Fibroblast of lung (primary cell): ENCODE results near the gene OXTR. TPM values are rescaled to one million over a fixed set of nuclear protein-coding genes. Genes with fewer than 3 reads are reported as not detected.

Source experiments
- DNase-seq, 2 donors: peaks; one replicate each; pipeline versions ENCODE4 v3.0.0 to v3.0.0-alpha.2; 2010; ENCODE audit warnings: low read depth in 2 of 2
- H2AFZ ChIP-seq: 2 replicates; pipeline ENCODE4 v1.5.1; 2012; ENCODE audit warnings: low read length, control low read depth, inconsistent platforms
- H3K27ac ChIP-seq: 2 replicates; pipeline ENCODE4 v1.5.1; 2011; ENCODE audit warnings: low read length, control low read depth; ENCODE audit not compliant: insufficient read depth
- H3K27me3 ChIP-seq: 2 replicates; pipeline ENCODE4 v1.5.1; 2011; ENCODE audit warnings: mild to moderate bottlenecking, low read length; ENCODE audit not compliant: control insufficient read depth, insufficient read depth
- H3K36me3 ChIP-seq: 2 replicates; pipeline ENCODE4 v1.5.1; 2011; ENCODE audit warnings: low read length; ENCODE audit not compliant: control insufficient read depth, insufficient read depth
- H3K4me1 ChIP-seq: 2 replicates; pipeline ENCODE4 v1.5.1; 2011; ENCODE audit warnings: low read length; ENCODE audit not compliant: control insufficient read depth, insufficient read depth; ENCODE audit errors: extremely low read depth
- H3K4me2 ChIP-seq: 2 replicates; pipeline ENCODE4 v1.5.1; 2011; ENCODE audit warnings: low read length, control low read depth; ENCODE audit not compliant: insufficient read depth; ENCODE audit errors: extremely low read depth
- H3K4me3 ChIP-seq, 4 experiments: fragments of 200-600 bp in 1 of 4; sonication (generic) in 1 of 4; replicated peaks in 1 of 4; 2 replicates each; pipeline ENCODE4 v1.5.1; 2011 to 2016; ENCODE audit warnings: low read length in 4 of 4, low read depth in 3 of 4, mild to moderate bottlenecking in 3 of 4, control low read depth in 2 of 4, inconsistent platforms in 1 of 4, mixed read lengths in 1 of 4; ENCODE audit not compliant: insufficient read depth in 1 of 4; ENCODE audit errors: control extremely low read depth in 1 of 4
- H3K79me2 ChIP-seq: 2 replicates; pipeline ENCODE4 v1.5.1; 2012; ENCODE audit warnings: mild to moderate bottlenecking, low read length, inconsistent platforms; ENCODE audit not compliant: control insufficient read depth, insufficient read depth
- H3K9ac ChIP-seq: 2 replicates; pipeline ENCODE4 v1.5.1; 2011; ENCODE audit warnings: mild to moderate bottlenecking, low read length, control low read depth; ENCODE audit not compliant: insufficient read depth
- H3K9me3 ChIP-seq: 2 replicates; pipeline ENCODE4 v1.5.1; 2012; ENCODE audit warnings: low read depth, low read length; ENCODE audit not compliant: control insufficient read depth, insufficient read depth
- H4K20me1 ChIP-seq: 2 replicates; pipeline ENCODE4 v1.5.1; 2011; ENCODE audit warnings: low read length; ENCODE audit not compliant: control insufficient read depth, insufficient read depth; ENCODE audit errors: extremely low read depth
- EZH2 ChIP-seq: IDR thresholded peaks from 2 replicates; pipeline ENCODE4 v1.5.1; 2012; ENCODE audit warnings: low read length, control low read depth, mild to moderate bottlenecking; ENCODE audit errors: missing control alignments
- polyA plus RNA-seq, 2 donors: library from polyadenylated mRNA; depleted of rRNA in 1 of 2; stranded (reverse) in 1 of 2; unstranded in 1 of 2; fragments of >200 nt; gene quantifications; 2 replicates each; pipeline ENCODE4 v1.2.1, GENCODE V29; 2011 to 2012; ENCODE audit warnings: missing spikeins in 1 of 2
- total RNA-seq: library from RNA; depleted of rRNA; stranded (reverse); fragments of >200 nt; gene quantifications from 2 replicates; pipeline ENCODE4 v1.2.1, GENCODE V29; 2014
- TF ChIP-seq, protein P1 (sequence below), 2 donors: IDR thresholded peaks in 1 of 2; conservative IDR thresholded peaks in 1 of 2; 1 replicate in 1 of 2; 2 replicates in 1 of 2; pipeline ENCODE4 v1.5.1; 2011 to 2012; ENCODE audit warnings: low read length in 2 of 2, control low read depth in 1 of 2, inconsistent platforms in 1 of 2, low read depth in 1 of 2, mild to moderate bottlenecking in 1 of 2

Gene OXTR
- total and polyA plus RNA-seq, 2 donors (not counting 1 experiment from before 2014, with no cell fraction given): 3.6 to 47.2 TPM

DNA sequence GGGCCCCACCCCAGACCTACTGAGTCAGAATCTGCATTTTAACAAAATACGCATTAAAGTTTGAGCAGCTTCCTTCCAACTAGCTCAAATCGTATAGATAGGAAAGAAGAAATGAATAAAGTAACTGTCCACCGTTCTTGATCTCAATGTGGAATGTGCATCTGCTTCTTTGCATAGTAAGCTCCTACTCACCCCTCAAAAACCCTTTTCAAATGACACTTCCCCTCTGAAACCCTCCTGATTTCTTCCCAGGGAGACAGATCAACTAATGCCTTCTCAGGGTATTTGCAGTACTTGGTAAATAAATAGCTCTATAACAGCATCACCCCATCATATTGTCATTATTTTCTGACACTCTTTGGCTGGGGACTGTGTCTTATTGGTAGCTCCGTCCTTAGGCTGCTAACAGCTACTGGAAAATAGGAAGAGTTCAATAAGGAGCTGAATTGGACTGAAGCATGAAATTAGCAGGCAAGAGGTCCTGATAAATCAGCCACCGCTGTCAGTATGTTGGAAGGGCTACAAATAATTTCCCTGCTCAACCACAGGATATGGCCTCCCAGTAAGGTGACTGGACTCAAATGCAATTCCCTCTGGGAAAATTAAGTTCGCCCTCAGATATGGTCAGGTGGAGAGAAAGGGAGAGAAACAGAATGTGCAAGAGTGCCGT is 10.2 kb downstream of the OXTR start:
- Histone ChIP-seq H3K9ac (no peak overlapping the region), H4K20me1 (no peaks in the 10 kb centered on the region), H3K36me3 (no peaks in the 10 kb centered on the region), H3K4me2 (no peak overlapping the region), H3K4me3 (no peak overlapping the region), H3K27me3 (no peaks in the 10 kb centered on the region), H3K79me2 (no peaks in the 10 kb centered on the region), H2AFZ (no peak overlapping the region), H3K4me1 (no peaks in the 10 kb centered on the region), H3K27ac (no peak overlapping the region), H3K9me3 (no peaks in the 10 kb centered on the region)
- peak in 1 of 2 donors; percentile 89 for DNase-seq
- TF ChIP-seq EZH2: no peak
- TF ChIP-seq, protein P1, sequence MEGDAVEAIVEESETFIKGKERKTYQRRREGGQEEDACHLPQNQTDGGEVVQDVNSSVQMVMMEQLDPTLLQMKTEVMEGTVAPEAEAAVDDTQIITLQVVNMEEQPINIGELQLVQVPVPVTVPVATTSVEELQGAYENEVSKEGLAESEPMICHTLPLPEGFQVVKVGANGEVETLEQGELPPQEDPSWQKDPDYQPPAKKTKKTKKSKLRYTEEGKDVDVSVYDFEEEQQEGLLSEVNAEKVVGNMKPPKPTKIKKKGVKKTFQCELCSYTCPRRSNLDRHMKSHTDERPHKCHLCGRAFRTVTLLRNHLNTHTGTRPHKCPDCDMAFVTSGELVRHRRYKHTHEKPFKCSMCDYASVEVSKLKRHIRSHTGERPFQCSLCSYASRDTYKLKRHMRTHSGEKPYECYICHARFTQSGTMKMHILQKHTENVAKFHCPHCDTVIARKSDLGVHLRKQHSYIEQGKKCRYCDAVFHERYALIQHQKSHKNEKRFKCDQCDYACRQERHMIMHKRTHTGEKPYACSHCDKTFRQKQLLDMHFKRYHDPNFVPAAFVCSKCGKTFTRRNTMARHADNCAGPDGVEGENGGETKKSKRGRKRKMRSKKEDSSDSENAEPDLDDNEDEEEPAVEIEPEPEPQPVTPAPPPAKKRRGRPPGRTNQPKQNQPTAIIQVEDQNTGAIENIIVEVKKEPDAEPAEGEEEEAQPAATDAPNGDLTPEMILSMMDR (conservative IDR thresholded peaks at IDR 0.05 in 1 of 2, IDR thresholded peaks at IDR 0.05 in 1 of 2; ENCODE audit: low read depth in 1 of 2, low read length in 2 of 2): no peak

DNA sequence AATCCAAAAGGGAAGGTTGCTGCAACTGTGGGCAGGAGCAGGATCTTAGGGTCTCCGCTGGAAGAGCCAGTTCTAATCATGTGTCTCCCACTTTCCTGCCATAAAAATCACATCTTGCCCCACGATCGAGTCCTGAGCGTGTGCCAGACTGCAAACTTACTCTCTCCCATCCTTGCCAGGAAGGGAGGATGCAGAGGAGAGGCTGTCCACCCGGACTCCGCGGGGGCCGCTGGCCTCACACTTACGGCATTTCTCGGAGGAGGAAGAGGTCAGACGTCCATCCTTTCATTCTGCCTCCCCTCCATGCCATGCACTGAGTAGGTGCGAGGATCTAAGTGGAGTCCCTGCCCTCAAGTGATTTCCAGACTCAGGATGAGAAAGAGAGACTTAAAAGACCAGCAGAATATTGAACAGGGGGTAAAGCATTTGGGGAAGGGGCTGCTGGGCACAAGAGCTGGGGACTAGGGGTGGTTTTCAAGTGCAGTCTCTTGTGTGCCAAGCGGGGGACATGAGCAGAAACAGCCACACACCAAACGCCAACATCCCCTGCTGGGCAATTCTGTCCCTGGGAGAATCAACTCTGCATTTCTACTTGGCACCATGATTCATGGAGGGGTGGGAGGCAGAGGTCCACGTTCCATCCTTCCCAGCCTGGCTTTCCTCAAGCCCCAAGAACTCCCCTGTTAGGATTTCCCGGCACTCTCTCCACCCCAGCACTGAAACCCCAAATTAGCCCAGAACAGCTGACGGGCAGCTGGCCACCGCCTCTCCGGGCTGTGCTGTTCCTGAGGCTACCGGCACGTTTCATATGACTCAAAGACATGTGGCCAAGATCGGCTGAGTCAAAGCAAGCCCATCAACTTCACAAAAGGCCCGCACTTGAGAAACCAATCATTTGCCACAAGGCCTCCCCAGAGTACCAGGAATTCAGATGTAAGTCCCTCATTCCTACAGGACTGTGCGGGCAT is 11.6 kb downstream of the OXTR start:
- H3K9me3 ChIP-seq: no peaks in the 10 kb centered on the region
- peak; percentile 50 to 96 for DNase-seq
- H3K4me2 ChIP-seq: no peak overlapping the region
- H3K27ac ChIP-seq: no peak overlapping the region
- H2AFZ ChIP-seq: no peak overlapping the region
- H3K36me3 ChIP-seq: no peaks in the 10 kb centered on the region
- no peaks in the 10 kb centered on the region for H4K20me1 ChIP-seq
- H3K9ac ChIP-seq: no peak overlapping the region
- no peak overlapping the region for H3K4me3 ChIP-seq
- no peaks in the 10 kb centered on the region for H3K27me3 ChIP-seq
- H3K79me2 ChIP-seq: no peaks in the 10 kb centered on the region
- TF ChIP-seq EZH2: no peak
- TF ChIP-seq, protein P1 (conservative IDR thresholded peaks at IDR 0.05 in 1 of 2, IDR thresholded peaks at IDR 0.05 in 1 of 2; ENCODE audit: low read depth in 1 of 2, low read length in 2 of 2): no peak
- no peaks in the 10 kb centered on the region for H3K4me1 ChIP-seq

DNA sequence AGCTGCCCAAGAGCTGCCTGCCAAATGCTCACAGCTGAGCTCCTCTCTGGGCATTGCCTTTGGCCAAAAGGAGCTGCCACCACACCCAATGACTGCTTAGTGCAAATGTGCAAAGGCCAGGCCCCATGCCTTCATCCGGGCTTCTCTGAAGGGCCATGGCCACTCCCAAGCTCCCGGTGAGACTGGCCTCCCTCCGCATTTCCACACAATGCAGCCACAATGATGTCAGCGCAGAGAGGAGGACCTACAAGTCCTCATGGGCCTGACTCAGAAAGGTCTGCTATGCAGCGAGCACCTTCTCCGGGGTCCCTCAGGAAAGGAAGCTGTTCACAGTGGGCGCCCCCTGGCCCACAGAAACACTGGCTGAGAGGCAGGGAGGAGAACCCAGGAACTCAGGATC is 12.7 kb downstream of the OXTR start:
- H3K9me3 ChIP-seq: no peaks in the 10 kb centered on the region
- no peaks in the 10 kb centered on the region for H3K4me1 ChIP-seq
- no peak overlapping the region for H2AFZ ChIP-seq
- H4K20me1 ChIP-seq: no peaks in the 10 kb centered on the region
- H3K27me3 ChIP-seq: no peaks in the 10 kb centered on the region
- H3K9ac ChIP-seq: no peak overlapping the region
- H3K36me3 ChIP-seq: peaks cover 1% of the 10 kb centered on the region
- H3K4me2 ChIP-seq: no peak overlapping the region
- H3K27ac ChIP-seq: no peak overlapping the region
- DNase-seq: peak in 1 of 2 donors; percentile 56
- no peaks in the 10 kb centered on the region for H3K79me2 ChIP-seq
- no peak overlapping the region for H3K4me3 ChIP-seq
- TF ChIP-seq, protein P1 (conservative IDR thresholded peaks at IDR 0.05 in 1 of 2, IDR thresholded peaks at IDR 0.05 in 1 of 2; ENCODE audit: low read depth in 1 of 2, low read length in 2 of 2): no peak
- no peak for TF ChIP-seq EZH2
